ENCODE measurements around the gene YEATS2. TPM values are rescaled to one million over a fixed set of nuclear protein-coding genes. Genes with fewer than 3 reads are reported as not detected.

Gene YEATS2
- polyA plus RNA-seq, 1 donor from 2014 or later: 46.2 TPM

- no peak overlapping the region for H3K9ac ChIP-seq (ENCODE audit: low read length)
- H3K27me3 ChIP-seq (ENCODE audit: insufficient read depth, low read depth, low read length): no peaks in the 10 kb centered on the region
- H3K4me2 ChIP-seq (ENCODE audit: low read length): no peak overlapping the region
- no peaks in the 10 kb centered on the region for H4K20me1 ChIP-seq (ENCODE audit: insufficient read depth)
- no peak for TF ChIP-seq POLR2AphosphoS5 (IDR thresholded peaks at IDR 0.05)
- no peak for TF ChIP-seq RAD21 (conservative IDR thresholded peaks at IDR 0.05)
- TF ChIP-seq SMC3 (conservative IDR thresholded peaks at IDR 0.05; ENCODE audit: poor library complexity): no peak
- no peak for TF ChIP-seq EZH2 (IDR thresholded peaks at IDR 0.05; ENCODE audit: borderline replicate concordance, insufficient read depth, low read length, poor library complexity, severe bottlenecking)
- TF ChIP-seq CTCF (IDR thresholded peaks at IDR 0.05; ENCODE audit: poor library complexity, severe bottlenecking): no peak
- no peak for TF ChIP-seq REST (IDR thresholded peaks at IDR 0.05; ENCODE audit: borderline replicate concordance)
- no peak for TF ChIP-seq EP300 (conservative IDR thresholded peaks at IDR 0.05; ENCODE audit: poor library complexity, severe bottlenecking)
- TF ChIP-seq TAF1 (IDR thresholded peaks at IDR 0.05; ENCODE audit: low read depth): no peak
- TF ChIP-seq MXI1 (conservative IDR thresholded peaks at IDR 0.05; ENCODE audit: poor library complexity, severe bottlenecking): no peak
- H3K9me2 ChIP-seq (ENCODE audit: insufficient read depth, low read length): no peaks in the 10 kb centered on the region
- no peaks in the 10 kb centered on the region for H3K79me2 ChIP-seq (replicated peaks; ENCODE audit: insufficient read depth, low read length)
- H3K27ac ChIP-seq (ENCODE audit: low read length): no peak overlapping the region
- H2AFZ ChIP-seq (ENCODE audit: low read depth, low read length): no peak overlapping the region
- H3F3A ChIP-seq (ENCODE audit: insufficient read depth, low read length, poor library complexity, severe bottlenecking): no peaks in the 10 kb centered on the region
- no peak overlapping the region for H3K4me3 ChIP-seq (ENCODE audit: low read length)
- no peaks in the 10 kb centered on the region for H3K9me3 ChIP-seq (ENCODE audit: low read length)
- H3K36me3 ChIP-seq (ENCODE audit: insufficient read depth, low read length): no peaks in the 10 kb centered on the region
These were observed 119.3 kb downstream of the YEATS2 start for GRCh38 chr3:183816681-183817510.

- no peak overlapping the region for H3K4me3 ChIP-seq (ENCODE audit: low read length)
- H3K9me2 ChIP-seq (ENCODE audit: insufficient read depth, low read length): no peaks in the 10 kb centered on the region
- no peaks in the 10 kb centered on the region for H3F3A ChIP-seq (ENCODE audit: insufficient read depth, low read length, poor library complexity, severe bottlenecking)
- H2AFZ ChIP-seq (ENCODE audit: low read depth, low read length): no peak overlapping the region
- no peak overlapping the region for H3K27ac ChIP-seq (ENCODE audit: low read length)
- H4K20me1 ChIP-seq (ENCODE audit: insufficient read depth): no peaks in the 10 kb centered on the region
- H3K27me3 ChIP-seq (ENCODE audit: insufficient read depth, low read depth, low read length): no peaks in the 10 kb centered on the region
- no peak for TF ChIP-seq MXI1 (conservative IDR thresholded peaks at IDR 0.05; ENCODE audit: poor library complexity, severe bottlenecking)
- TF ChIP-seq REST (IDR thresholded peaks at IDR 0.05; ENCODE audit: borderline replicate concordance): no peak
- no peak for TF ChIP-seq CTCF (IDR thresholded peaks at IDR 0.05; ENCODE audit: poor library complexity, severe bottlenecking)
- H3K36me3 ChIP-seq (ENCODE audit: insufficient read depth, low read length): no peaks in the 10 kb centered on the region
- H3K79me2 ChIP-seq (replicated peaks; ENCODE audit: insufficient read depth, low read length): no peaks in the 10 kb centered on the region
- no peak overlapping the region for H3K4me2 ChIP-seq (ENCODE audit: low read length)
- no peak overlapping the region for H3K9ac ChIP-seq (ENCODE audit: low read length)
- H3K9me3 ChIP-seq (ENCODE audit: low read length): no peaks in the 10 kb centered on the region
These were observed 120.0 kb downstream of the YEATS2 start for GRCh38 chr3:183817639-183818038.
